HepG2 (cell line): ENCODE data around the gene MYADML2. TPM values are rescaled to one million over a fixed set of nuclear protein-coding genes. Genes with fewer than 3 reads are reported as not detected.
A peak's percentile ranks its signal among the peaks of the same experiment; 100 is the strongest.

Experiments
- CHCHD3 ChIP-seq: sonication (generic); formaldehyde crosslinking; IDR thresholded peaks from 2 replicates; pipeline ENCODE4 v1.8.0; 2022; ENCODE audit warnings: mild to moderate bottlenecking, missing genetic modification reagents, moderate library complexity
- KMT2B ChIP-seq: IDR thresholded peaks from 2 replicates; pipeline ENCODE4 v1.6.1; 2016; ENCODE audit warnings: missing genetic modification reagents, missing compliant biosample characterization
- PHF21A ChIP-seq: sonication (generic); formaldehyde crosslinking; IDR thresholded peaks from 2 replicates; pipeline ENCODE4 v1.5.0; 2020; ENCODE audit warnings: mild to moderate bottlenecking, missing genetic modification reagents
- TGIF2 ChIP-seq: IDR thresholded peaks from 2 replicates; pipeline ENCODE4 v1.6.1; 2016; ENCODE audit warnings: control low read depth, missing compliant biosample characterization
- TP53 ChIP-seq: sonication (generic); formaldehyde crosslinking; conservative IDR thresholded peaks from 2 replicates; pipeline ENCODE4 v1.4.0; 2020; ENCODE audit warnings: missing genetic modification reagents
- ZBTB8A ChIP-seq: sonication (generic); formaldehyde crosslinking; IDR thresholded peaks from 2 replicates; pipeline ENCODE4 v1.4.0; 2020; ENCODE audit warnings: mild to moderate bottlenecking, low read depth, missing genetic modification reagents, borderline replicate concordance
- ZC3H13 ChIP-seq: sonication (generic); formaldehyde crosslinking; IDR thresholded peaks from 2 replicates; pipeline ENCODE4 v1.8.1; 2023; ENCODE audit warnings: mild to moderate bottlenecking, missing genetic modification reagents, moderate library complexity
- ZIK1 ChIP-seq: sonication (generic); formaldehyde crosslinking; IDR thresholded peaks from 2 replicates; pipeline ENCODE4 v1.5.0; 2020; ENCODE audit warnings: mild to moderate bottlenecking, low read depth, missing genetic modification reagents, borderline replicate concordance
- ZNF30 ChIP-seq: sonication (generic); formaldehyde crosslinking; IDR thresholded peaks from 2 replicates; pipeline ENCODE4 v1.5.0; 2020; ENCODE audit warnings: mild to moderate bottlenecking, missing genetic modification reagents
- ZNF891 ChIP-seq: sonication (generic); formaldehyde crosslinking; IDR thresholded peaks from 2 replicates; pipeline ENCODE4 v1.5.0; 2020; ENCODE audit warnings: mild to moderate bottlenecking, missing genetic modification reagents
- polyA plus RNA-seq, 8 experiments: library from polyadenylated mRNA; depleted of rRNA in 3 of 8; stranded (reverse) in 7 of 8; unstranded in 1 of 8; fragments of >200 nt; fragmentation: Illumina TruSeq in 4 of 8; extraction: Trizol in 4 of 8; gene quantifications; 2 replicates each; pipeline versions ENCODE4 v1.2.1 to v1.2.3, GENCODE V29; 2011 to 2016; ENCODE audit warnings: low read depth in 4 of 8, missing spikeins in 1 of 8, mixed read lengths in 1 of 8; ENCODE audit not compliant: insufficient read depth in 1 of 8
- total RNA-seq, 5 experiments: library from RNA; depleted of rRNA; stranded (reverse); fragments of >200 nt; fragmentation: Illumina TruSeq; extraction: Trizol; gene quantifications; 2 replicates each; pipeline ENCODE4 v1.2.3, GENCODE V29; 2016; ENCODE audit warnings: low read depth in 1 of 5
- TF ChIP-seq, protein P1 (sequence below): sonication (generic); formaldehyde crosslinking; IDR thresholded peaks from one replicate; pipeline ENCODE4 v1.5.1; 2020; ENCODE audit warnings: mild to moderate bottlenecking, missing genetic modification reagents; ENCODE audit errors: not compliant biosample characterization
- TF ChIP-seq, protein P2 (sequence below): sonication (generic); formaldehyde crosslinking; IDR thresholded peaks from 2 replicates; pipeline ENCODE4 v1.4.0; 2020; ENCODE audit warnings: missing genetic modification reagents
- TF ChIP-seq, protein P3 (sequence below): sonication (generic); formaldehyde crosslinking; IDR thresholded peaks from 2 replicates; pipeline ENCODE4 v1.4.0; 2020; ENCODE audit warnings: missing genetic modification reagents, borderline replicate concordance

The MYADML2 gene
- total and polyA plus RNA-seq, 2 of the 13 experiments (the other 11 are each of a cell fraction or from before 2014, with no cell fraction given) = not detected

DNA sequence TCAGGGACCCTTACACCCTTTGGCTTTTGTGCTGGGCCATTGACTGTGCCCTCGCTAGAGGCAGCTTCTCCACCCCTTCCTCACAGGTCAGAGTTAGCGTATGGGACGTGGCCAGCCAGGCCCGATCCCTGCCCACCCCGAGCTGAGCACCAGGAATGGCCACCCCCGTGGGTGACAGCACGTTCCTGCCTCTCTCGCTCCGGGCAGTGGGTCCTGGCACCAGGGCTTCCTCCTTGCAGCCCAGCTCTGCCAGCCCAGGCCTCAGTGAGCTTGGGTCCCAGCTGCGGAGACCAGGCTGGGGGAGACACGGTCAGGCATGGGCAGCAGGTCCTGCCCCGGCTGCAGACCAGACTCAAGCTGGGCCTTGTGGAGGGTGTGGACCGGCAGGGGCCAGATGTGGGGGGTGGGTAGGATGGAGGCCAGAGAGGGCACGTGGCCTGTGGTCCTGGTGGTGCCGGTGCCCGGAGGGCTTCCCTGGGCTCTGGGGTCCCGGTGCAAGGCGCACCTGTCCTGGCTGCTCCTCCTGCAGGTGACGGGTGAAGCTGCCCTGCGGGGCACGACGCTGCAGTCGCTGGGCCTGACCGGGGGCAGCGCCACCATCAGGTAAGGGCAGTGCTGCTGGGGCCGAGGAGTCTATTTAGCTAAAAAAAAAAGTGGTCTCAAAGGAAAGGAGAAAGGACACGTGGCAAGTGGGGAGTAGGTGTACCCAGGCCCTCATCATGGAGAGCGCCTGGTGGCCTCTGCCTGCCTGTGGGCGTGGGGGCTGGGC lies 48.6 kb upstream of the MYADML2 start (continued):
- TF ChIP-seq, protein P1, sequence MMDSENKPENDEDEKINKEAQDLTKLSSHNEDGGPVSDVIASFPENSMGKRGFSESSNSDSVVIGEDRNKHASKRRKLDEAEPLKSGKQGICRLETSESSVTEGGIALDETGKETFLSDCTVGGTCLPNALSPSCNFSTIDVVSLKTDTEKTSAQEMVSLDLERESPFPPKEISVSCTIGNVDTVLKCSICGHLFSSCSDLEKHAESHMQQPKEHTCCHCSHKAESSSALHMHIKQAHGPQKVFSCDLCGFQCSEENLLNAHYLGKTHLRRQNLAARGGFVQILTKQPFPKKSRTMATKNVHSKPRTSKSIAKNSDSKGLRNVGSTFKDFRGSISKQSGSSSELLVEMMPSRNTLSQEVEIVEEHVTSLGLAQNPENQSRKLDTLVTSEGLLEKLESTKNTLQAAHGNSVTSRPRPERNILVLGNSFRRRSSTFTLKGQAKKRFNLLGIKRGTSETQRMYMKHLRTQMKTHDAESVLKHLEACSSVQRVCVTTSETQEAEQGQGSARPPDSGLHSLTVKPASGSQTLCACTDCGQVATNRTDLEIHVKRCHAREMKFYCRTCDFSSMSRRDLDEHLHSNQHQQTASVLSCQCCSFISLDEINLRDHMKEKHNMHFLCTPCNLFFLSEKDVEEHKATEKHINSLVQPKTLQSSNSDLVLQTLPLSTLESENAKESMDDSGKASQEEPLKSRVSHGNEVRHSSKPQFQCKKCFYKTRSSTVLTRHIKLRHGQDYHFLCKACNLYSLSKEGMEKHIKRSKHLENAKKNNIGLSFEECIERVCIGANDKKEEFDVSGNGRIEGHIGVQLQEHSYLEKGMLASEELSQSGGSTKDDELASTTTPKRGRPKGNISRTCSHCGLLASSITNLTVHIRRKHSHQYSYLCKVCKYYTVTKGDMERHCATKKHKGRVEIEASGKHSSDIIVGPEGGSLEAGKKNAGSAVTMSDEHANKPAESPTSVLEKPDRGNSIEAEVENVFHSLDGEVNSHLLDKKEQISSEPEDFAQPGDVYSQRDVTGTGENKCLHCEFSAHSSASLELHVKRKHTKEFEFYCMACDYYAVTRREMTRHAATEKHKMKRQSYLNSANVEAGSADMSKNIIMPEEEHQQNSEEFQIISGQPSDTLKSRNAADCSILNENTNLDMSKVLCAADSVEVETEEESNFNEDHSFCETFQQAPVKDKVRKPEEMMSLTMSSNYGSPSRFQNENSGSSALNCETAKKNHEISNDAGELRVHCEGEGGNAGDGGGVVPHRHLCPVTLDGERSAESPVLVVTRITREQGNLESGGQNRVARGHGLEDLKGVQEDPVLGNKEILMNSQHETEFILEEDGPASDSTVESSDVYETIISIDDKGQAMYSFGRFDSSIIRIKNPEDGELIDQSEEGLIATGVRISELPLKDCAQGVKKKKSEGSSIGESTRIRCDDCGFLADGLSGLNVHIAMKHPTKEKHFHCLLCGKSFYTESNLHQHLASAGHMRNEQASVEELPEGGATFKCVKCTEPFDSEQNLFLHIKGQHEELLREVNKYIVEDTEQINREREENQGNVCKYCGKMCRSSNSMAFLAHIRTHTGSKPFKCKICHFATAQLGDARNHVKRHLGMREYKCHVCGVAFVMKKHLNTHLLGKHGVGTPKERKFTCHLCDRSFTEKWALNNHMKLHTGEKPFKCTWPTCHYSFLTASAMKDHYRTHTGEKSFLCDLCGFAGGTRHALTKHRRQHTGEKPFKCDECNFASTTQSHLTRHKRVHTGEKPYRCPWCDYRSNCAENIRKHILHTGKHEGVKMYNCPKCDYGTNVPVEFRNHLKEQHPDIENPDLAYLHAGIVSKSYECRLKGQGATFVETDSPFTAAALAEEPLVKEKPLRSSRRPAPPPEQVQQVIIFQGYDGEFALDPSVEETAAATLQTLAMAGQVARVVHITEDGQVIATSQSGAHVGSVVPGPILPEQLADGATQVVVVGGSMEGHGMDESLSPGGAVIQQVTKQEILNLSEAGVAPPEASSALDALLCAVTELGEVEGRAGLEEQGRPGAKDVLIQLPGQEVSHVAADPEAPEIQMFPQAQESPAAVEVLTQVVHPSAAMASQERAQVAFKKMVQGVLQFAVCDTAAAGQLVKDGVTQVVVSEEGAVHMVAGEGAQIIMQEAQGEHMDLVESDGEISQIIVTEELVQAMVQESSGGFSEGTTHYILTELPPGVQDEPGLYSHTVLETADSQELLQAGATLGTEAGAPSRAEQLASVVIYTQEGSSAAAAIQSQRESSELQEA = peak; percentile 85
- TF ChIP-seq, protein P2, sequence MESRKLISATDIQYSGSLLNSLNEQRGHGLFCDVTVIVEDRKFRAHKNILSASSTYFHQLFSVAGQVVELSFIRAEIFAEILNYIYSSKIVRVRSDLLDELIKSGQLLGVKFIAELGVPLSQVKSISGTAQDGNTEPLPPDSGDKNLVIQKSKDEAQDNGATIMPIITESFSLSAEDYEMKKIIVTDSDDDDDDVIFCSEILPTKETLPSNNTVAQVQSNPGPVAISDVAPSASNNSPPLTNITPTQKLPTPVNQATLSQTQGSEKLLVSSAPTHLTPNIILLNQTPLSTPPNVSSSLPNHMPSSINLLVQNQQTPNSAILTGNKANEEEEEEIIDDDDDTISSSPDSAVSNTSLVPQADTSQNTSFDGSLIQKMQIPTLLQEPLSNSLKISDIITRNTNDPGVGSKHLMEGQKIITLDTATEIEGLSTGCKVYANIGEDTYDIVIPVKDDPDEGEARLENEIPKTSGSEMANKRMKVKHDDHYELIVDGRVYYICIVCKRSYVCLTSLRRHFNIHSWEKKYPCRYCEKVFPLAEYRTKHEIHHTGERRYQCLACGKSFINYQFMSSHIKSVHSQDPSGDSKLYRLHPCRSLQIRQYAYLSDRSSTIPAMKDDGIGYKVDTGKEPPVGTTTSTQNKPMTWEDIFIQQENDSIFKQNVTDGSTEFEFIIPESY (CRISPR knock-in tag) = peak; percentile 99
- TF ChIP-seq TP53 (0 out of 2 replicates have a peak, but pooled peaks have one; percentile 20), ZNF30 (no peak), TGIF2 (0 out of 2 replicates have a peak, but pooled peaks have one; percentile 22), PHF21A (no peak; the same call in 1 of the 2 replicates), CHCHD3 (0 out of 2 replicates have a peak, but pooled peaks have one; percentile 88), ZBTB8A (no peak), ZNF891 (CRISPR knock-in tag) (peak; percentile 70; the same call in 1 of the 2 replicates), KMT2B (peak; percentile 59; the same call in 1 of the 2 replicates), ZIK1 (CRISPR knock-in tag) (peak; percentile 34; the same call in 1 of the 2 replicates), ZC3H13 (CRISPR knock-in tag) (peak; percentile 96)
- TF ChIP-seq, protein P3, sequence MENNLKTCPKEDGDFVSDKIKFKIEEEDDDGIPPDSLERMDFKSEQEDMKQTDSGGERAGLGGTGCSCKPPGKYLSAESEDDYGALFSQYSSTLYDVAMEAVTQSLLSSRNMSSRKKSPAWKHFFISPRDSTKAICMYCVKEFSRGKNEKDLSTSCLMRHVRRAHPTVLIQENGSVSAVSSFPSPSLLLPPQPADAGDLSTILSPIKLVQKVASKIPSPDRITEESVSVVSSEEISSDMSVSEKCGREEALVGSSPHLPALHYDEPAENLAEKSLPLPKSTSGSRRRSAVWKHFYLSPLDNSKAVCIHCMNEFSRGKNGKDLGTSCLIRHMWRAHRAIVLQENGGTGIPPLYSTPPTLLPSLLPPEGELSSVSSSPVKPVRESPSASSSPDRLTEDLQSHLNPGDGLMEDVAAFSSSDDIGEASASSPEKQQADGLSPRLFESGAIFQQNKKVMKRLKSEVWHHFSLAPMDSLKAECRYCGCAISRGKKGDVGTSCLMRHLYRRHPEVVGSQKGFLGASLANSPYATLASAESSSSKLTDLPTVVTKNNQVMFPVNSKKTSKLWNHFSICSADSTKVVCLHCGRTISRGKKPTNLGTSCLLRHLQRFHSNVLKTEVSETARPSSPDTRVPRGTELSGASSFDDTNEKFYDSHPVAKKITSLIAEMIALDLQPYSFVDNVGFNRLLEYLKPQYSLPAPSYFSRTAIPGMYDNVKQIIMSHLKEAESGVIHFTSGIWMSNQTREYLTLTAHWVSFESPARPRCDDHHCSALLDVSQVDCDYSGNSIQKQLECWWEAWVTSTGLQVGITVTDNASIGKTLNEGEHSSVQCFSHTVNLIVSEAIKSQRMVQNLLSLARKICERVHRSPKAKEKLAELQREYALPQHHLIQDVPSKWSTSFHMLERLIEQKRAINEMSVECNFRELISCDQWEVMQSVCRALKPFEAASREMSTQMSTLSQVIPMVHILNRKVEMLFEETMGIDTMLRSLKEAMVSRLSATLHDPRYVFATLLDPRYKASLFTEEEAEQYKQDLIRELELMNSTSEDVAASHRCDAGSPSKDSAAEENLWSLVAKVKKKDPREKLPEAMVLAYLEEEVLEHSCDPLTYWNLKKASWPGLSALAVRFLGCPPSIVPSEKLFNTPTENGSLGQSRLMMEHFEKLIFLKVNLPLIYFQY (CRISPR knock-in tag) = no peak; the same call in none of the 2 replicates
